IPS-NIHi11 (cell line): ENCODE data around the gene MOBP.
A peak's percentile ranks its signal among the peaks of the same experiment; 100 is the strongest.
"Not testable (repeated sequence)": the region's sequence is repeated elsewhere in the genome, so short reads cannot be mapped to it uniquely, and the experiment has no call there.

Experiments
- DNase-seq: peaks from one replicate; pipeline ENCODE4 v3.0.0; 2012; ENCODE audit warnings: mixed read lengths, low spot score

MOBP gene

GRCh38 chr3:39467394-39468107, at the start of gene MOBP:
TSS of gene MOBP (plus strand) at chr3:39467680. CDS start at chr3:39502070, 34,390 bp downstream.
- DNase-seq = no peak

GRCh38 chr3:39418556-39419225, 48.8 kb upstream of the MOBP start:
- not testable (repeated sequence) for DNase-seq

- DNase-seq = no peak
Measured at GRCh38 chr3:39419742-39420315, 47.7 kb upstream of the MOBP start.

GRCh38 chr3:39420543-39420942, 46.9 kb upstream of the MOBP start:
- no peak for DNase-seq

- no peak for DNase-seq
Measured at GRCh38 chr3:39423436-39423970, 44.0 kb upstream of the MOBP start.

GRCh38 chr3:39426312-39426711, 41.2 kb upstream of the MOBP start:
- DNase-seq = no peak

- DNase-seq = no peak
Measured at GRCh38 chr3:39427506-39427905, 40.0 kb upstream of the MOBP start.

GRCh38 chr3:39428745-39429201, 38.7 kb upstream of the MOBP start:
- no peak for DNase-seq

GRCh38 chr3:39429466-39429865, 38.0 kb upstream of the MOBP start:
- DNase-seq = no peak

- no peak for DNase-seq
Measured at GRCh38 chr3:39432342-39432741, 35.1 kb upstream of the MOBP start.

- no peak for DNase-seq
Measured at GRCh38 chr3:39433642-39434041, 33.8 kb upstream of the MOBP start.

- DNase-seq = no peak
Measured at GRCh38 chr3:39434574-39434973, 32.9 kb upstream of the MOBP start.

- DNase-seq = no peak
Measured at GRCh38 chr3:39435006-39435748, 32.3 kb upstream of the MOBP start.

- DNase-seq = no peak
Measured at GRCh38 chr3:39438880-39439279, 28.6 kb upstream of the MOBP start.

GRCh38 chr3:39440316-39440715, 27.2 kb upstream of the MOBP start:
- no peak for DNase-seq

GRCh38 chr3:39443530-39443929, 23.9 kb upstream of the MOBP start:
- peak; percentile 19 for DNase-seq

- no peak for DNase-seq
Measured at GRCh38 chr3:39445927-39446326, 21.6 kb upstream of the MOBP start.

- no peak for DNase-seq
Measured at GRCh38 chr3:39446444-39446843, 21.0 kb upstream of the MOBP start.

GRCh38 chr3:39447637-39448483, 19.6 kb upstream of the MOBP start:
- peak; percentile 90 for DNase-seq

GRCh38 chr3:39448506-39449233, 18.8 kb upstream of the MOBP start:
- DNase-seq = no peak

GRCh38 chr3:39449796-39450195, 17.7 kb upstream of the MOBP start:
- DNase-seq = no peak
